GM12875 (cell line): ENCODE results near the gene TLE7.

Source experiments
- H3K4me3 ChIP-seq: one replicate; pipeline ENCODE4 v1.5.1; 2011; ENCODE audit warnings: low read depth, low read length, control low read depth
- CTCF ChIP-seq: IDR thresholded peaks from 2 replicates; pipeline ENCODE4 v1.5.1; 2011; ENCODE audit warnings: low read depth, mild to moderate bottlenecking, control low read depth, inconsistent platforms, low read length, moderate library complexity, borderline replicate concordance; ENCODE audit not compliant: insufficient read depth

TLE7 gene

DNA sequence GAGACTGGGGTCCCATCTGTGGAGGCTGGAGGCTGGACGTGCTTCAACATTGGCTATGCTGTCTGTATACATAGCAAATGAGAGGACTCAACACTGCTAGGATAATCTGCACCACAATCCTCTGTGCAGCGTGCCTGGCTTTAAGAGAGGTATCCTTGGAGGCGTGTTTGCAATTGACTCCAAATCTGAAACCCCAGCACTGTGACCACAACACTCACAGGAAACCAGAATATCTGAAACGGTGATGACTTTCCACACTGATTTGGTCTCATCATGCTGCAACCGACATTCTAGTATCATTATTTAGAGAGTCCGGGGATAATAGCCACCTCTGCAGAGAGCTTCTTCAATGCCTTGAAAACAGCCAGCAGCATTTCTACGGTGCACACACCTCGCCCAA lies 35.1 kb downstream of the TLE7 start:
- H3K4me3 ChIP-seq = no peak overlapping the region
- TF ChIP-seq CTCF = no peak

GRCh38 chr16:71406316-71406715 lies 35.5 kb downstream of the TLE7 start:
- TF ChIP-seq CTCF = no peak
- H3K4me3 ChIP-seq = no peak overlapping the region

GRCh38 chr16:71404364-71404763 lies 37.5 kb downstream of the TLE7 start:
- no peak overlapping the region for H3K4me3 ChIP-seq
- TF ChIP-seq CTCF = no peak

- no peak for TF ChIP-seq CTCF
- no peak overlapping the region for H3K4me3 ChIP-seq
Measured at GRCh38 chr16:71402674-71403073, 39.2 kb downstream of the TLE7 start.

DNA sequence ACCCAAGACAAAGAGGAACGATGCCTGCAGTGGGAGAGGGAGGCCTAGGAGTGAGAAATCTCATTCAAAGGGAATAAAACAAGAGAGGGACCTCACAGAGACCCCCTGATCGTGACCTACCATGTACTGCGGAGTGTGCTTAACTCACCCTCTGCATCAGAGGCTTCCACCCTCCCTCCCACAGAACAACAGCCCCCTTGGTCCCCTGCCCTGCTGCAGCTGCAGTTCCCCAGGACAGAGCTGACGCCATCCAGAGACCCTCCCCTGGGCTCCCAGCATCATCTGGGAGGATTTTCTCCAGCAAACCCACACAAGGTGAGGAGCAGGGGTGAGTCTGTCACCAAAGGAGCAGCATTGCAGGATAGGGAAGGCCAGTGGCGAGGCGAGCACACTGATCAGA lies 39.8 kb downstream of the TLE7 start:
- no peak overlapping the region for H3K4me3 ChIP-seq
- TF ChIP-seq CTCF = no peak

DNA sequence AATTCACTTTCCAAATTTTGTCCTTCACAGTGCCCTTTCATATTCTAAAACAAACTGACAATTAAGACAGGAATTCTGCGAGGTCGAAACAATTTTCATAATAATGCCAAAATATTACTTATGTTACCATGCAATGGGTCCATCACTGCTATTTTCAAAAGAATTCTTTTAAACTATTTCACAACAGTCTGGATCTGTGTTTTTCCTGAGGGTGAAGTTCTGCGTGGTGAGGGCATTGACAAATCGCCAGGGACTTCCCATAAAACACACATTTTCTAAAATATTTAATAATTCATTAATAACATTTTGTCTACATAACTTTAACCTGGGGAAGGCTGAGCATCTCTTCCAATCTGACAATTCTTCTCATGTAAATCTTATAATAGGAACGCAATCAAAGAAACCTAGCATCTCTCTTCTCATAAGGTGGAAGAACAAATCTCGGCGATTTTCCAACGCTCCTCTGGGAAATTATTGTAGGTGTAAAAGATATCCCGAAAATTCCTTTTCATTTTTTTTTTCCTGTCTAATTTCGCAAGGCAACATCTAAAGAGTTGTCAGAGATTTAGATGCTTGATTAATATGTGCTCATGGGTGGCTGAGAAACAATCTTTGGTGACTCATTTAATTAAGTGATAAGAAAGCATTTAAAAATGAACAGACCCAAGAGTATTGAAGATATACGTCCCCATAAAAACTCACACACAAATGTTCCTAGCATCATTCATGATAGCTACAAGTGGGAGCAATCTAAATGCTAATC lies 41.9 kb downstream of the TLE7 start:
- H3K4me3 ChIP-seq = no peak overlapping the region
- no peak for TF ChIP-seq CTCF

- TF ChIP-seq CTCF = no peak
- H3K4me3 ChIP-seq = no peak overlapping the region
Measured at GRCh38 chr16:71396594-71396993, 45.3 kb downstream of the TLE7 start.
